OCI-LY7 (cell line): ENCODE results near the gene HIVEP2. TPM values are rescaled to one million over a fixed set of nuclear protein-coding genes. Genes with fewer than 3 reads are reported as not detected.

Source experiments
- BruUV-seq: library from RNA; stranded (reverse); fragments of 400-500 nt; replicated peaks from 2 replicates; lab custom pipeline; 2021; lab: Mats Ljungman, UMichigan
- CTCF ChIA-PET: fragments of 300-600 bp; sonication (Branson Sonifier 250); formaldehyde crosslinking; loops from one replicate; lab custom pipeline; 2022; ENCODE audit warnings: antibody characterized with exemption; ENCODE audit not compliant: unreplicated experiment; lab: Charles Lee
- POLR2A ChIA-PET: fragments of 300-600 bp; sonication (Branson Sonifier 250); formaldehyde crosslinking; loops from one replicate; lab custom pipeline; 2022; ENCODE audit warnings: antibody characterized with exemption; lab: Charles Lee
- DNase-seq: peaks from one replicate; pipeline ENCODE4 v3.0.0-alpha.2; 2015; ENCODE audit warnings: low spot score
- H2AFZ ChIP-seq: fragments of 200-600 bp; sonication (generic), shearing (Covaris generic); 2 replicates; pipeline ENCODE4 v1.6.1; 2014; ENCODE audit warnings: mild to moderate bottlenecking, antibody characterized with exemption, low read length, moderate library complexity
- H3K27ac ChIP-seq: fragments of 200-600 bp; sonication (generic); 2 replicates; pipeline ENCODE4 v1.5.1; 2014; ENCODE audit warnings: mixed run types, low read depth, mild to moderate bottlenecking, moderate library complexity, low read length, inconsistent platforms; ENCODE audit not compliant: poor library complexity, severe bottlenecking
- H3K36me3 ChIP-seq: fragments of 200-600 bp; sonication (generic); 2 replicates; pipeline ENCODE4 v1.6.1; 2014; ENCODE audit warnings: mild to moderate bottlenecking, antibody characterized with exemption, low read length, moderate library complexity, mixed read lengths; ENCODE audit not compliant: insufficient read depth
- H3K4me1 ChIP-seq: fragments of 200-600 bp; sonication (generic); 2 replicates; pipeline ENCODE4 v1.5.1; 2014; ENCODE audit warnings: mild to moderate bottlenecking, low read length; ENCODE audit not compliant: insufficient read depth, poor library complexity, severe bottlenecking
- H3K4me2 ChIP-seq: fragments of 200-600 bp; sonication (generic); 2 replicates; pipeline ENCODE4 v1.6.1; 2014; ENCODE audit warnings: mild to moderate bottlenecking, low read length
- H3K4me3 ChIP-seq: fragments of 200-600 bp; sonication (generic); 2 replicates; pipeline ENCODE4 v1.5.1; 2014; ENCODE audit warnings: mild to moderate bottlenecking, low read depth, low read length; ENCODE audit not compliant: poor library complexity, severe bottlenecking
- H3K79me2 ChIP-seq: fragments of 200-600 bp; sonication (generic); 2 replicates; pipeline ENCODE4 v1.6.1; 2016; ENCODE audit warnings: low read depth, mild to moderate bottlenecking, low read length, moderate library complexity, mixed read lengths; ENCODE audit not compliant: insufficient read depth
- H3K9me2 ChIP-seq: fragments of 200-600 bp; sonication (generic); 2 replicates; pipeline ENCODE4 v1.6.1; 2016; ENCODE audit warnings: mild to moderate bottlenecking, low read length, mixed read lengths; ENCODE audit not compliant: insufficient read depth
- H3K9me3 ChIP-seq: fragments of 200-600 bp; sonication (generic); 2 replicates; pipeline ENCODE4 v1.6.1; 2014; ENCODE audit warnings: mild to moderate bottlenecking, mixed run types, low read length, mixed read lengths
- H4K20me1 ChIP-seq: fragments of 200-600 bp; sonication (generic); 2 replicates; pipeline ENCODE4 v1.6.1; 2014; ENCODE audit warnings: mild to moderate bottlenecking, antibody characterized with exemption, low read length, moderate library complexity, mixed read lengths; ENCODE audit not compliant: insufficient read depth
- CTCF ChIP-seq: fragments of 200-600 bp; sonication (generic); conservative IDR thresholded peaks from 2 replicates; pipeline ENCODE4 v1.5.1; 2014; ENCODE audit warnings: mild to moderate bottlenecking, antibody characterized with exemption, low read length, moderate library complexity, mixed read lengths
- EZH2phosphoT487 ChIP-seq: fragments of 200-600 bp; sonication (generic); IDR thresholded peaks from 2 replicates; pipeline ENCODE4 v1.6.1; 2018; ENCODE audit warnings: low read depth, borderline replicate concordance, mild to moderate bottlenecking, mixed run types, antibody characterized with exemption, low read length, moderate library complexity, mixed read lengths
- intact Hi-C: fragments of 100-400 bp; cut with micrococcal nuclease; formaldehyde crosslinking; loops from one replicate; pipeline ENCODE4 v1.10.0; 2022; ENCODE audit not compliant: unreplicated experiment
- total RNA-seq, 2 experiments: library from RNA; depleted of rRNA in 1 of 2; stranded (reverse); fragments of >200 nt in 1 of 2; shearing (Covaris generic) in 1 of 2; gene quantifications; 2 replicates each; pipeline ENCODE4 v1.2.3, GENCODE V29; 2014 to 2022

HIVEP2 gene
- total RNA-seq, 2 experiments from 2014 or later = 18.8 to 24.6 TPM

GRCh38 chr6:142825760-142826159 is 119.2 kb downstream of the HIVEP2 start:
- H4K20me1 ChIP-seq = no peaks in the 10 kb centered on the region
- ChIA-PET CTCF (interaction anchor here (1.0 kb wide), 1 partner anchor 12 kb away, joined by 4 read pairs; no protein-coding TSS in a partner anchor), POLR2A (interaction anchor here (0.6 to 7.3 kb wide), 15 partner anchors 8 to 621 kb away, joined by 3 to 50 read pairs (median 4); no protein-coding TSS in a partner anchor)
- no peak overlapping the region for H3K27ac ChIP-seq
- no peak for DNase-seq
- H3K4me2 ChIP-seq = no peak overlapping the region
- H2AFZ ChIP-seq = no peak overlapping the region
- H3K9me3 ChIP-seq = no peaks in the 10 kb centered on the region
- intact Hi-C loops = no loop called here
- H3K79me2 ChIP-seq = peaks cover 9% of the 10 kb centered on the region; the same call in 1 of the 2 replicates
- H3K4me1 ChIP-seq = peaks cover 10% of the 10 kb centered on the region
- no peak overlapping the region for H3K4me3 ChIP-seq
- H3K36me3 ChIP-seq = peaks cover 22% of the 10 kb centered on the region
- TF ChIP-seq EZH2phosphoT487 (no peak), CTCF (no peak)
- no peaks in the 10 kb centered on the region for H3K9me2 ChIP-seq
- no TSS peak for BruUV-seq

GRCh38 chr6:142824426-142824825 is 120.5 kb downstream of the HIVEP2 start:
- Histone ChIP-seq H4K20me1 (no peaks in the 10 kb centered on the region), H3K79me2 (peaks cover 20% of the 10 kb centered on the region; the same call in 1 of the 2 replicates), H3K4me2 (no peak overlapping the region), H3K27ac (no peak overlapping the region), H3K36me3 (peaks cover 18% of the 10 kb centered on the region), H2AFZ (no peak overlapping the region), H3K9me3 (no peaks in the 10 kb centered on the region), H3K4me3 (no peak overlapping the region), H3K4me1 (peaks cover 24% of the 10 kb centered on the region), H3K9me2 (no peaks in the 10 kb centered on the region)
- intact Hi-C loops = no loop called here
- no peak for TF ChIP-seq CTCF
- no peak for TF ChIP-seq EZH2phosphoT487
- ChIA-PET POLR2A (interaction anchor here (0.6 to 7.3 kb wide), 9 partner anchors 7 to 271 kb away, joined by 4 to 50 read pairs (median 6); no protein-coding TSS in a partner anchor), CTCF (no interaction called here)
- no peak for DNase-seq
- no TSS peak for BruUV-seq

- H3K4me1 ChIP-seq = peaks cover 30% of the 10 kb centered on the region
- no TSS peak for BruUV-seq
- ChIA-PET POLR2A (interaction anchor here (1.2 to 2.3 kb wide), 5 partner anchors 10 to 22 kb away, joined by 4 to 9 read pairs (median 5); no protein-coding TSS in a partner anchor), CTCF (no interaction called here)
- no peaks in the 10 kb centered on the region for H3K9me2 ChIP-seq
- no peaks in the 10 kb centered on the region for H3K9me3 ChIP-seq
- DNase-seq = no peak
- H4K20me1 ChIP-seq = no peaks in the 10 kb centered on the region
- H2AFZ ChIP-seq = no peak overlapping the region
- intact Hi-C loops = no loop called here
- H3K36me3 ChIP-seq = peaks cover 10% of the 10 kb centered on the region
- peaks cover 25% of the 10 kb centered on the region; the same call in 1 of the 2 replicates for H3K79me2 ChIP-seq
- H3K4me3 ChIP-seq = no peak overlapping the region
- no peak overlapping the region for H3K4me2 ChIP-seq
- TF ChIP-seq EZH2phosphoT487 = no peak
- no peak overlapping the region for H3K27ac ChIP-seq
Measured at GRCh38 chr6:142823256-142823902, 121.6 kb downstream of the HIVEP2 start.
